ENCODE data around the gene NF2. TPM values are rescaled to one million over a fixed set of nuclear protein-coding genes. Genes with fewer than 3 reads are reported as not detected.
"Not testable (repeated sequence)": the region's sequence is repeated elsewhere in the genome, so short reads cannot be mapped to it uniquely, and the experiment has no call there.

The NF2 gene
- total RNA-seq, 2 donors from 2014 or later, result 28.5 to 59.9 TPM

DNA sequence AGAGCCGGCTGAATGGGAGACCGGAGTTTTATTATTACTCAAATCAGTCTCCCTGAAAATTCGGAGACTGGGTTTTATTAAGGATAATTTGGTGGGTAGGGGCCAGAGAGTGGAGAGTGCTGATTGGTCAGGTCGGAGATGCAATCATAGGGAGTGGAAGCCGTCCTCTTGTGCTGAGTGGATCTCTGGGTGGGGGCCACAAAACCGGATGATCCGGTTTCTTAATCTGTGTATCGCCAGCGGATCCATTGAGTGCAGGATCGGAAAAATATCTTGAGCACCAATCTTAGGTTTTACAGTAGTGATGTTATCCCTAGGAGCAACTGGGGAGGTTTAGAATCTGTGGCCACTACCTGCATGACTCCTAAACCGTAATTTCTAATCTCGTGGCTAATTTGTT is 21.6 kb upstream of the NF2 start:
- Mint-ChIP-seq H3K36me3 (ENCODE audit: low read depth) (no peaks in the 10 kb centered on the region), H3K9me3 (no peaks in the 10 kb centered on the region), H3K27ac (peak overlapping the region; percentile 83), H3K4me3 (peak overlapping the region; percentile 84), H3K27me3 (no peaks in the 10 kb centered on the region), H3K4me1 (peaks cover 6% of the 10 kb centered on the region)
- no peak for ATAC-seq (replicated peaks)

DNA sequence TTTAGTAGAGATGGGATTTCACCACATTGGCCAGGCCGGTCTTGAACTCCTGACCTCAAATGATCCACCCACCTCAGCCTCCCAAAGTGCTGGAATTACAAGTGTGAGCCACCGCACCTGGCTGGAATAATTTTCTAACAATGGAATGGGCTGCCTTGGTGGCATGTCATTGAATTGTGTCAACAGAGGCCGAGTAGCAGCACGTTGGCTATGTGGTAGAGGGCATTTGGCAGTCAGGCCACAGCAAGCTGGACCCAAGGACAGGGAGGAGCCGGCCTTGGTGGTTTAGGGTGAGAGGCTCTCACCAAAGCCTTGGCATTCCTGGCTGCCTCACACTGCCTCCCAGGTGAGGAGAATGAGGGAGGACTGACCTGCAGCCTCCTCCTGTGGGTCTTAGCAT is 18.5 kb upstream of the NF2 start:
- H3K4me1 Mint-ChIP-seq, result peaks cover 3% of the 10 kb centered on the region
- H3K27ac Mint-ChIP-seq, result no peak overlapping the region
- H3K4me3 Mint-ChIP-seq, result no peak overlapping the region
- no peaks in the 10 kb centered on the region for H3K9me3 Mint-ChIP-seq
- H3K27me3 Mint-ChIP-seq, result no peaks in the 10 kb centered on the region
- H3K36me3 Mint-ChIP-seq (ENCODE audit: low read depth), result no peaks in the 10 kb centered on the region
- no peak for ATAC-seq (replicated peaks)

DNA sequence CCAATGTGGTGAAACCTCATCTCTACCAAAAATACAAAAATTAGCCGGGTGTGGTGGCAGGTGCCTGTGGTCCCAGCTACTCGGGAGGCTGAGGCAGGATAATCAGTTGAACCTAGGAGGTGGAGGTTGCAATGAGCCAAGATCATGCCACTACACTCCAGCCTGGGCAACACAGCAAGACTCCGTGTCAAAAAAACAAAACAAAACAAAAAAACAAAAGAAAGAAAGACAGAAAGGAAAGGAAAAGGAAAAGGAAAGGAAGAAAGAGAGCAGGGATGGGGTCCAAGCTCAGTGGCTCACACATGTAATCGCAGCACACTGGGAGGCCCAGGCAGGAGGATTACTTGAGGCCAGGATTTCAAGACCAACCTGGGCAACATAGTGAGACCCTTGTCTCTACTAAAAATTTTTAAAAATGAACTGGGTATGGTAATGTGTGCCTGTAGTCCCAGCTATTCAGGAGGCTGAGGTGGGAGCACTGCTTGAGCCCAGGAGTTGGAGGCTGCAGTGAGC is 17.2 kb upstream of the NF2 start:
- not testable (repeated sequence) for H3K4me1 Mint-ChIP-seq

DNA sequence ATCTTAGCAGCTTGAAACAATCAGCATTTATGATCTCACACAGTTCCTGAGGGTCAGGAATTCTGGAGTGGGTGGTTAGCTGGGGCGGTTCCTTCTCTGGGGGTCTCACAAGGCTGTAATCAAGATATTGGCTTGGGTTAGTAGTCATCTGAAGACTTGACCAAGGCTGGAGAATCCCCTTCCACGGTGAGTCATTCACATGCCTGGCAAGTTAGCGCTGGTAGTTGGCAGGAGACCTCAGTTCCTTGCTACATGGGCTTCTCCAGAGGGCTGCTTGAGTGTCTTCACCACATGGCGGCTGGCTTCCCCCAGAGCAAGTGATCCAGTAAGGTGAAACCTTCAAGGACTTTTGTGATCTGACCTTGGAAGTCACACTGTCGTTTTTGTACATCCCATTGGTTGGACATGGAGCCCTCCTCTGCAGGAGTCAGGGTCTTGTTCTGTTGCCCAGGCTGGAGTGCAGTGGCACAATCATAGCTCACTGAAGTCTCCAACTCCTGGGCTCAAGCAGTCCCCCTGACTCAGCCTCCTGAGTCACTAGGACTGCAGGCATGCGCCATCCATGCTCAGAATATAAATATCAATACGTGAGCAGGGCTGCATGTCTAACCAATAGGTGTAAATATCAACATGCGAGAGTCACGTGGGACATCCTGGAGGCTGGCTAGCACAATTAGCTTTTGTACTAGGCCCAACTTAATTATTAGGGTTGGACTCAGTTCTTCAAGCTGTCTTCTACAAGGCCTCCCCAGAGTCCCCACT is 15.3 kb upstream of the NF2 start:
- Mint-ChIP-seq H3K36me3 (ENCODE audit: low read depth) (no peaks in the 10 kb centered on the region), H3K27me3 (no peaks in the 10 kb centered on the region), H3K9me3 (no peaks in the 10 kb centered on the region), H3K27ac (no peak overlapping the region), H3K4me1 (no peaks in the 10 kb centered on the region), H3K4me3 (no peak overlapping the region)
- peak; percentile 30 for ATAC-seq (replicated peaks)

More for the DNA sequence above, 17.2 kb upstream of the NF2 start:
- not testable (repeated sequence) for H3K27ac Mint-ChIP-seq; H3K36me3 Mint-ChIP-seq (ENCODE audit: low read depth); H3K9me3 Mint-ChIP-seq; ATAC-seq (replicated peaks); H3K27me3 Mint-ChIP-seq; H3K4me3 Mint-ChIP-seq

DNA sequence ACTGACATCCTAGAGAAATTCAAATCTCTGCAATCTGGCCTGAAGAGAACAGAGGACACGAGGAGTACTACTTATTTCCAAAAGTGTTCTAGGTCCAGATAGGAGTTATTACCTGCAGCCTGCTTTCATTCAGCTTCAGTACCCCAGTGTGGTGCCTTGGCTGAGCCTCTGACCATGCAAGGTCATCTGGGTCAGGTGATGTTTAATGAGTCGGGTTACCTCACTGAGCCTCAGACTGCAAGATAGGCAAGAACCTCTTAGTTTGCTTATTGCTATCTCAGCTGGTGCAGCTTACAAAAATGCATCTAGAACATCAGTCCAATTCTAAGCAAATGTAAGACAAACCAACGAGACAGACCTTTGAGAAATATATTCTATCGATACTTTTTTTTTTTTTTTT is 9.5 kb upstream of the NF2 start:
- no peak overlapping the region for H3K27ac Mint-ChIP-seq
- no peak for ATAC-seq (replicated peaks)
- H3K4me3 Mint-ChIP-seq, result no peak overlapping the region
- H3K4me1 Mint-ChIP-seq, result no peaks in the 10 kb centered on the region
- no peaks in the 10 kb centered on the region for H3K27me3 Mint-ChIP-seq
- H3K36me3 Mint-ChIP-seq (ENCODE audit: low read depth), result no peaks in the 10 kb centered on the region
- no peaks in the 10 kb centered on the region for H3K9me3 Mint-ChIP-seq

DNA sequence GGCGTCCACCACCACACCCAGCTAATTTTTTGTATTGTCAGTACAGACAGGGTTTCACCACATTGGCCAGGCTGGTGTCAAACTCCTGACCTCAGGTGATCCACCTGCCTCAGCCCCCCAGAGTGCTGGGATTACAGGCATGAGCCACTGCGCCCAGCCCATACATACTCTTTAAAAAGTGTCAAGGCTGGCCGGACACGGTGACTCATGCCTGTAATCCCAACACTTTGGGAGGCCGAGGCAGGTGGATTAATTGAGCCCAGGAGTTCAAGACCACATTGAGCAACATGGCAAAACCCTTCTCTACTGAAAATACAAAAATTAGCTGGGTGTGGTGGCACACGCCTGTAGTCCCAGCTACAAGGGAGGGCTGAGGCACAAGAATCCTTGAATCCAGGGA is 9.0 kb upstream of the NF2 start:
- H3K27me3 Mint-ChIP-seq; H3K27ac Mint-ChIP-seq; H3K4me1 Mint-ChIP-seq; H3K4me3 Mint-ChIP-seq; H3K36me3 Mint-ChIP-seq (ENCODE audit: low read depth); ATAC-seq (replicated peaks); H3K9me3 Mint-ChIP-seq: not testable (repeated sequence)

DNA sequence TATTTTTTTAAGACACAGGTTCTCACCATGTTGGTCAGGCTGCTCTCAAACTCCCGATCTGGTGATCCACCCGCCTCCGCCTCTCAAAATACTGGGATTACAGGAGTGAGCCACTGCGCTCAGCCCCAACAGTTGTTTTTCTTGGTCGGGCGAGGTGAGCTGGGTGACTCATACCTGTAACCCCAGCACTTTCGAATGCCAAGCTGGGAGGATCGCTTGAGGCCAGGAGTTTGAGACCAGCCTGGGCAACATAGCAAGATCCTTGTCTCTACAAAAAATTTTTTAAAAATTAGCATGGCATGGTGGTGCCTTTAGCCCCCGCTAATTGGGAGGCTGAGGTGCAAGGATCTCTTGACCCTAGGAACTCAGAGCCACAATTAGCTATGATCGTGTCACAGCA is 7.0 kb upstream of the NF2 start:
- Mint-ChIP-seq H3K27me3 (no peaks in the 10 kb centered on the region), H3K4me1 (no peaks in the 10 kb centered on the region), H3K27ac (no peak overlapping the region), H3K36me3 (ENCODE audit: low read depth) (no peaks in the 10 kb centered on the region), H3K4me3 (no peak overlapping the region), H3K9me3 (no peaks in the 10 kb centered on the region)
- peak; percentile 52 for ATAC-seq (replicated peaks)

DNA sequence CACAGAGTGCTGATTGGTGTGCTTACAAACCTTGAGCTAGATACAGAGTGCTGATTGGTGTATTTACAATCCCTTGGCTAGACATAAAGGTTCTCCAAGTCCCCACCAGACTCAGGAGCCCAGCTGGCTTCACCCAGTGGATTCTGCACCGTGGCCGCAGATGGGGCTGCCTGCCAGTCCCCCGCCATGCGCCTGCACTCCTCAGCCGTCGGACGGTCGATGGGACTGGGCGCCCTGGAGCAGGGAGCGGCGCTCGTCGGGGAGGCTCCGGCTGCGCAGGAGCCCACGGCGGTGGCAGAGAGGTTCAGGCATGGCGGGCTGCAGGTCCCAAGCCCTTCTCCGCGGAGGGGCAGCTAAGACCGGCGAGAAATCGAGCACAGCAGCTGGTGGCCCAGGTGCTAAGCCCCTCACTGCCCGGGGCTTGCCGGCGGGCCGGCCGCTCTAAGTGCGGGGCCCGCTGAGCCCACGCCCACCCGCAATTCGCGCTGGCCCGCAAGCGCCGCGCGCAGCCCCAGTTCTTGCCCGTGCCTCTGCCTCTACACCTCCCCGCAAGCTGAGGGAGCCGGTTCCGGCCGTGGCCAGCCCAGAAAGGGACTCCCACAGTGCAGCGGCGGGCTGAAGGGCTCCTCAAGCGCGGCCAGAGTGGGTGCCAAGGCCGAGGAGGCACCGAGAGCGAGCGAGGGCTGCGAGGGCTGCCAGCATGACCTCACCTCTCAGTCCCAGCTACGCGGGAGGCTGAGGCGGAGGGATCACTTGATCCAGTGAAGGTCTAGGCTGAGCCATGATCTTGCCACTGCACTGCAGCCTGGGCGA is 5.4 kb upstream of the NF2 start:
- H3K27ac Mint-ChIP-seq; ATAC-seq (replicated peaks); H3K4me1 Mint-ChIP-seq; H3K27me3 Mint-ChIP-seq; H3K9me3 Mint-ChIP-seq; H3K36me3 Mint-ChIP-seq (ENCODE audit: low read depth): not testable (repeated sequence)
- peak overlapping the region; percentile 69 for H3K4me3 Mint-ChIP-seq

DNA sequence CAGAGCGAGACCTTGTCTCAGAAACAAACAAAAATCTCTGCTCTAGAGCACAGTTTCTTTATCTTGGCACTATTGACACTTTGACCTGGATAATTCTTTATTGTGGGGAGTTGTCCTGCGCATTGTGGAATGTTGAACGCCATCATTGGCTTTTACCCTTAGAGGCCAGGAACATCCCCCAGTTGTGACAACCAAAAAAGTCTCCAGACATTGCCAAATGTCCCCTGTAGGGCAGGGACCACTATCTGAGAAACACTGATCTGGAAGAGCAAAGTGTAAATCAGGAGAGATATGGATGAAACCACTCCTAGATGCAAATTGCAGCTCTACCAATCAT is 4.8 kb upstream of the NF2 start:
- H3K4me1 Mint-ChIP-seq, result no peaks in the 10 kb centered on the region
- H3K27me3 Mint-ChIP-seq, result no peaks in the 10 kb centered on the region
- no peak overlapping the region for H3K4me3 Mint-ChIP-seq
- H3K9me3 Mint-ChIP-seq, result no peaks in the 10 kb centered on the region
- ATAC-seq (replicated peaks), result no peak
- H3K27ac Mint-ChIP-seq, result no peak overlapping the region
- no peaks in the 10 kb centered on the region for H3K36me3 Mint-ChIP-seq (ENCODE audit: low read depth)

DNA sequence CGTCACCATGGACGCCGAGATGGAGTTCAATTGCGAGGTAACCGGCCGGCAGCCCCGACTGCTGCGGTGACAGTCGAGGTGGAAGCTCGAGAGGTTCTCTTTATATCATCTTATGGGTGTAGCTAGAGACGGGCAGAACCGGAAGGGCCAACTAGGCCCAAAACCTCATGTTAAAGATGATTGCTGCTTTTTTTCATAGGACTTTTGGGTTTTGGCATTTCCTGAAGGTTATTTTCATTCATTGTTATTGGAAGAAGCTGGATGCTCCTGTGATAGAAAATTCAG is 585 bp downstream of the NF2 start:
- Mint-ChIP-seq H3K4me3 (peak overlapping the region; percentile 92), H3K4me1 (no peaks in the 10 kb centered on the region), H3K9me3 (no peaks in the 10 kb centered on the region), H3K36me3 (ENCODE audit: low read depth) (no peaks in the 10 kb centered on the region), H3K27ac (peak overlapping the region; percentile 83), H3K27me3 (no peaks in the 10 kb centered on the region)
- ATAC-seq (replicated peaks), result no peak

DNA sequence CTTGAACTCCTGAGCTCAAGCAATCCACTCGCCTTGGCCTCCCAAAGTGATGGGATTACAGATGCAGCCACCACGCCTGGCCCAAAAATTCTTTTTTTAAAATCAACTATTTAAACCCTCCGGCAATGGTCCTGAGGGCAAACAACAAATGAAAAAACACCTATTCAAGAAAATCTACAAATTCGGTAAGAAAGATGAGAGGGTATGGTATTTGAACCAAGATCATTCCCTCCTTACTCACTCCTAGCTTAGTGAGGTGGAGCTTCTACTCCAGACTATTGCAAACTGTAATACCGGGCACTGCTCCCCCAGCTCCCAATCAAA is 2.1 kb downstream of the NF2 start:
- Mint-ChIP-seq H3K9me3 (no peaks in the 10 kb centered on the region), H3K27ac (no peak overlapping the region), H3K4me1 (no peaks in the 10 kb centered on the region), H3K4me3 (peak overlapping the region; percentile 92), H3K27me3 (no peaks in the 10 kb centered on the region), H3K36me3 (ENCODE audit: low read depth) (no peaks in the 10 kb centered on the region)
- no peak for ATAC-seq (replicated peaks)

DNA sequence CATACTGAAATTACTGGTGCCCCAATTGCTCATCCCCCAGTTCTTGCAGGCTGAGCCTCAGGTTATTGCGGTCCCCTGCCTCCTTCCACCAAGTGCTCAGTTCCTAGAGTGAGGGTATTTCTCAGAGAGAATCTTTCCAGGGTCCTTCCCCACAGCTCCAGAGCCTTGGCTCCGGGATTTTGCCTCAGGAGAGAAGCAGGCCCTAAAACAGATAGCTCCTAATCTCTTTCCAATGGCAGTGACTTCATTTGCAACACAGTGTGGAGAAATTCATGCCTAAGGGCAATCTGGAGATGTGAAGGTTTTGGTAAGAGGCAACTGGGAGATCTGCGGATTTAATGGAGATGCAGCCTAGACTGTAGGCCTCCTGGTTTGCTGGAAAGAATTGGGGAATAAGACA is 2.9 kb downstream of the NF2 start:
- H3K36me3 Mint-ChIP-seq (ENCODE audit: low read depth), result no peaks in the 10 kb centered on the region
- no peak for ATAC-seq (replicated peaks)
- H3K27me3 Mint-ChIP-seq, result no peaks in the 10 kb centered on the region
- H3K4me1 Mint-ChIP-seq, result no peaks in the 10 kb centered on the region
- no peak overlapping the region for H3K27ac Mint-ChIP-seq
- H3K4me3 Mint-ChIP-seq, result no peak overlapping the region
- no peaks in the 10 kb centered on the region for H3K9me3 Mint-ChIP-seq

DNA sequence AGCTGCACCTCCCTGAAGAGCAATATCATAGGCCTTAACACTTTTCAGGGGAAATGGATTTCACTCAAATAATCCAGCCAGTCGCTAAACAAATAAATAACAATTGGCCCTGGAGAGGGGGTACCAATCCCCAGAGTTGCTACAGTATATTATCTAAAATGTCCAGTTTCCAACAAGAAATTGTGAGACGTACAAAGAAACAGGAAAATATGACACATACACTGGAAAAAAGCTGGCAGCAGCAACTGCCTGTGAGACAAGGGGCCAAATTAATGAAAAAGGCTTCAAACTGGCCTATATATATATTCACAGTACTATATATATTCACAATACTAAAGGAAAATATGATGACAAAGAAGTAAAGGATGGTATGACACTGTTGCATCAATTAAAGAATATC is 4.0 kb downstream of the NF2 start:
- no peaks in the 10 kb centered on the region for H3K9me3 Mint-ChIP-seq
- H3K27ac Mint-ChIP-seq, result no peak overlapping the region
- H3K27me3 Mint-ChIP-seq, result no peaks in the 10 kb centered on the region
- no peak overlapping the region for H3K4me3 Mint-ChIP-seq
- no peak for ATAC-seq (replicated peaks)
- H3K36me3 Mint-ChIP-seq (ENCODE audit: low read depth), result no peaks in the 10 kb centered on the region
- no peaks in the 10 kb centered on the region for H3K4me1 Mint-ChIP-seq

DNA sequence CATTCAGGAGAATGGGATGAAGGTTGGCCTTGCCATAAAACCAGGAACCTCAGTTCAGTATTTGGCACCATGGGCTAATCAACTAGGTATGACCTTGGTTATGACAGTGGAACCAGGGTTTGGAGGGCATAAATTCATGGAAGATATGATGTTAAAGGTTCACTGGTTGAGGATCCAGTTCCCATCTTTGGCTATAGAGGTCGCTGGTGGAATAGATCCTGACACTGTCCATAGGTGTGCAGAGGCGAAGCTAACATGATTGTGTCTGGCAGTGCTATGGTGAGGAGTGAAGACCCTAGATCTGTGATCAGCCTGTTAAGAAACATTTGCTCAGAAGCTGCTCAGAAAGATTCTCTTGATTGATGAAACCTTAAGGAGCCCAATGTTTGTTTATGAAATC is 5.7 kb downstream of the NF2 start:
- ATAC-seq (replicated peaks), result peak; percentile 46
- no peak overlapping the region for H3K4me3 Mint-ChIP-seq
- no peaks in the 10 kb centered on the region for H3K4me1 Mint-ChIP-seq
- no peaks in the 10 kb centered on the region for H3K36me3 Mint-ChIP-seq (ENCODE audit: low read depth)
- H3K27me3 Mint-ChIP-seq, result no peaks in the 10 kb centered on the region
- no peaks in the 10 kb centered on the region for H3K9me3 Mint-ChIP-seq
- H3K27ac Mint-ChIP-seq, result no peak overlapping the region

DNA sequence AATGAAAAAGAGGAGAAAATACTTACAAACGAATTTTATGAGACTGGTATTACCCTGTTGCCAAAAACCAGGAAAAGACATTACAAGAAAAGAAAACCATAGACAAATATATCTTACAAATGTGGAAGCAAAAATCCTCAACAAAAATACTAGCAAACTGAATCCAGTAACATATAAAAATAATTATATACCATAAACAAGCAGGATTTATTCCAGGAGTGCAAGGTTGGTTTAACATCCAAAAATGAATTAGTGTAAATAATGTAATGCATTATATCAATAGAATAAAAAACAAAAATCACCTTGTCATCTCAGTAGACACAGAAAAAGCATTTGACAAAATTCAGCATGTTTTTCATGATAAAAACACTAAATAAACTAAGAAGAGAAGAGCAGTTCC is 7.3 kb downstream of the NF2 start:
- Mint-ChIP-seq H3K27me3 (no peaks in the 10 kb centered on the region), H3K36me3 (ENCODE audit: low read depth) (no peaks in the 10 kb centered on the region), H3K4me3 (no peak overlapping the region), H3K9me3 (no peaks in the 10 kb centered on the region), H3K27ac (no peak overlapping the region), H3K4me1 (peaks cover 4% of the 10 kb centered on the region)
- ATAC-seq (replicated peaks), result no peak
